M059J (cell line): ENCODE results near the gene SYNJ1. TPM values are rescaled to one million over a fixed set of nuclear protein-coding genes. Genes with fewer than 3 reads are reported as not detected.
"Not testable (repeated sequence)": the region's sequence is repeated elsewhere in the genome, so short reads cannot be mapped to it uniquely, and the experiment has no call there.

ENCODE experiments used
- DNase-seq: peaks from one replicate; pipeline ENCODE4 v3.0.0-alpha.2; 2012; ENCODE audit warnings: low read depth
- total RNA-seq: library from RNA; depleted of rRNA; stranded (reverse); fragments of >200 nt; shearing (Covaris generic); gene quantifications from 2 replicates; pipeline ENCODE4 v1.2.3, GENCODE V29; 2014

SYNJ1 gene
- total RNA-seq, 1 experiment from 2014 or later = 16.7 TPM

DNA sequence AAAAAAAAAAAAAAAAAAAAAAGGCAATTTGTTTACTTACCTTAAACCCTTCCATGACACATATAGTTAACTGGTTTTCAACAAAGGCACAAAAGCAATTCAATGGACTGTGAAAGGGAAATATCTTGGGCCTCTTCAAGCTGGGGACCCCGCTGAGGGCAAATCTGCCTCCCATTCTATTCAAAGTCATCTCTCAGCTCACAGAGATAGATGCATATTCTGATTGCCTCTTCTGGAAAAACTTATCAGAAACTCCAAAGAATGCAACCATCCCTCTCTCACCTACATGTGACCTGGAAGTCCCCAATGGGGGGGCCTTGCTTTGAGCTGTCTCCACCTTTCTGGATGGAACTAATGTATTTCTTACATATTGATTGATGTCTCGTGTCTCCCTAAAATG, 12.1 kb upstream of the SYNJ1 start:
- no peak for DNase-seq

DNA sequence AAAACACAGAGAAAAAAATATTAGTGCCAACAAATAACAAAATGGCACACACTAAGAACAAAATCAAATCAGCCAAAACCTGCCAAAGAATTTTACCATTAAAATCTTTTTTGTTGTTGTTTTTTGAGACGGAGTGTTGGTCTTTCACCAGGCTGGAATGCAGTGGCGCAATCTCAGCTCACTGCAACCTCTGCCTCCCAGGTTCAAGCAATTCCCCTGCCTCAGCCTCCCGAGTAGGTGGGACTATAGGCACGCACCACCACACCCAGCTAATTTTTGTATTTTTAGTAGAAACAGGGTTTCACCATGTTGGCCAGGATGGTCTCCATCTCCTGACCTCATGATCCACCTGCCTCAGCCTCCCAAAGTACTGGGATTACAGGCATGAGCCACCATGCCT, 8.3 kb upstream of the SYNJ1 start:
- not testable (repeated sequence) for DNase-seq

- no peak for DNase-seq
Measured at GRCh38 chr21:32735524-32735923, 7.7 kb upstream of the SYNJ1 start.

DNA sequence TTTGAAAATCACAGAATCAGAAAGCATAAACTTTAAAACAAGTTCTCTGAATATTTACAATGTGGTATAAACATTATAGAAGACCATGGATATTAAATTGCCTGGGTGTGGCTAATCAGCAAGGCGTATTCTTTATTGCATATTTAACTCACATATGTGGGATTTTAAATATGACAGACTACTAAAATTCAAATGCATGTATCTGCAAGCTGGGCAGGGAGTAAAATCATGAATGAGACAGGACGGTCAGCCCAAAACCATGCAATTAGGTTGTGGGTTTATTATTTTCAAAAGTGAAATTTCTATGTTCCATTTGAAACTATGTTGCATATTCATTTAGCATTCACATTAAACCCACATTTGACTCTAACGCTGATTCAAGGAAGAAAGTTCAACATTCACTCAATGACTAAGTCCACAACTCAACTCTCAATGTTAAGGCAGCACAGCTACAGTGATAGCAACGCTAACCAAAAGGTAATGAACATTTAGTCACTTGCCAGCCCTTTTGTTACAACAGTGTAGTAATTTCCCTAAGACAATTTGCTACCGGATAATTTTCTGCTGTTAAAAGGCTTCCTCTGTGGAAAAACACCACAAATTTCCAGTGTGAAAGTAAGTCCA, 6.3 kb upstream of the SYNJ1 start:
- DNase-seq = no peak

- DNase-seq = no peak
Measured at GRCh38 chr21:32733356-32733755, 5.5 kb upstream of the SYNJ1 start.

DNA sequence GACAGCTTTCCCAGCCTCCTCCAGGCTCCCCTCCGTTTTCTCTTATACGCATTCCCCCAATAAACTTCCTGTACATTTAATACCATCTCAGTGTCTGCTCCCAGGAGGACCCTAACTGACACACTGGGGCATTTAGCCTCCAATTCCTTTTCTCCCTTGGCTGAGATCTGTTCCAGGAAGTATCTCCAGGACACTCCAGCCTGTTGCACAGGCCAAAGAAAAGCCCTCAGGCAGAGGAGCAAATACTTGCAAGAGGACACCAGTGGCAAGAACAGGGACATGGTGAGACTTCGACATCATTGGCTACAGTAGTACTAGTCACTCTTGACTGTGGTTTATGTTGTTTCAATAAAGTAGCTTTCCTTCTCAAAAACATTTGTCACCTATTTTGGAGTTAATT, 4.7 kb upstream of the SYNJ1 start:
- peak; percentile 44 for DNase-seq

- no peak for DNase-seq
Measured at GRCh38 chr21:32728848-32729247, 1.0 kb upstream of the SYNJ1 start.

DNA sequence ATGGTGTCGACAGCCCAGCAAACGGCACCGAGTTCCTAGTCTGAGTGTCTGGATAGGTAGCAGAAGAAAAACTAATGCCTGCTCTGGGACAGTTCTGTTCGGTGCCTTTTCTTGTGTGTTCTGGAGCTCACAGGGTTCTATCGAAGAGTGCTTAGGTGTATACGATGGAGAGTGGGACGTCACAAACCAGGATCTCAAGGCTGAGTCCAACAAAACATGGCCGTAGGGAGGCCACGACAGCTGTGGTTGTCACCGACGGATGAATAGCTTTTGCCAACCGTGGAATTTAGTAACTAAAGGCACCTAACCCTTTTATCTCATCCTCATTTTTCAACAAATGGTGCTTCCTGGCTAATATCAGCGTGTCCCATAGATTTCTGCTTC, 635 bp upstream of the SYNJ1 start:
- no peak for DNase-seq

DNA sequence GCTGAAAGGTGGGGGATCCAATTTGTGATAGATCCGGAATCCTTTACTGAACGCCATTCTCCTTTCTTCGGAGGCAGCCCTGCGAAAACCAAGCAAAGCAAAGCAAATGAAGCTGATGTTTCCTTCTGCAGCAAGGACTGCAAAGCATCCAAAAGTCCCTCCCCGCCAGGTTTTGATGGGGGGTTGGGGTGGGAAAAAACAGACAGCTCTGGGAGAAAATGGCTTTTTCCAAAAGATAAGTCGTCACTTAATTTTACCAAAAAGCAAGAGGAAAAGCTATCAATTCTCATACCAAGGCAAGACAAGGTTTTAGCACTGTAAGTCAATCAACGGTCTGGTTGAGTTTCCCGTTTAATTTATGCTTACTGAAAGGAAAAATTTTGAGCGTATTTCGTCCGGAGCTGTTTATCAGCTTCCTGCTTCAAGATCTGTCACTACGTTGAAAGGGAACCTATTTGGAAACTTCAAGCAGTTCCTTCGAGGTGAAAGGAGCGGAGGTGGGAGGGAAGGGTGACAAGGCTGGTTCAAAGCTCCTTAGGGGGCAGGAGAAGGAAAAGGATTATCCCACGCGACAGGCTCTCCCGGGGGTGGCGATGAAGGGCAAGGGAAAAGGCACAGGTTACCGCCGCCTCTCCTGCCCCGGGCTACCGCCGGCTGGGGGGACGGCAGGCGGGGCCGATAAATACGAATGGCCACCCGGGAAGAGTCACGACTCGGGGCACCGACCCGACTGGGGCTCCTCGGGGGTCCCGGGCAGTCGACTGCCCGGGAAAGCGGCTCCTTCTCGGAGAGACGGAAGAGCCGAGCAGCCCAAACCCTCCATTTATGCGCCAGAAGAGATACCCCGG, 750 bp downstream of the SYNJ1 start:
- DNase-seq = peak; percentile 67

DNA sequence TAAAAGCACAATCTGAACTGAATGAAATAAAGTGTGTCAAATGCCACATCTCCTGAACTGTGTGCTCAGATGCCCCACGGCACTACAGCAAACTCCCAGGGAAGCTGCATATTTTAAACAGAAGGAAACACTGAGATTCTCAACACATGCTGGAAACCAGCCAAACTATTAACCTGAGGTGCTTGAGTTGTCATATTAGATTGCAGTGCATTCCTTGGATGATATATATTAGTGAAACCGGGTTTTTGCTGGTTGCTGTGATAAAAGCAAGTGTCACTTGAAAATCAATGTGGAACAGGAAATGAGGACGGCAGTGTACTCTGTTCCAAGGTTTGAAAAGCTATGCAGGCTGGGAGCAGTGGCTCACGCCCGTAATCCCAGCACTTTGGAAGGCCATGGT, 8.7 kb downstream of the SYNJ1 start:
- DNase-seq = no peak

DNA sequence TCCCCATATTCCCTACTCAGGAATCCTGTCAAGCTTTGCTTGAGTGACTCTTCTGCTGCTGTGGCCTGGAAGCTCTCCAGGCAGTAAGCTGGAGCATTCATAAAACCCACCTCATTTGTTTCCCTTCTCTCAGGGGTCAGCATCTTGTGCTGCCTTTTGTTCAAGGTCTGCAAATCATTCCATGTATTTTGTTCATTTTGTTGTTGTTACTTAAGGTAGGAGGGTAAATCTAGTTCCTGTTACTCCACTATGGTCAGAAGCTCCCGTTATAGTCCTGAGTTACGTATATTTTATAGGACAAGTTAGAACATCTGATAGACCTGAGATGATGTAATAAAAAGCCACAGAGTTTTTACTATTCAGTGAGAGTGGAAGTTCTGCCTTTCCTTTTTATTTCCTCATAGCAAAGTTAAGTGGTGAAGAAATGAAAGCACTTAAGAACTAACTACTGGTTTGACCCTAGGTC, 9.9 kb downstream of the SYNJ1 start:
- DNase-seq = peak; percentile 13

DNA sequence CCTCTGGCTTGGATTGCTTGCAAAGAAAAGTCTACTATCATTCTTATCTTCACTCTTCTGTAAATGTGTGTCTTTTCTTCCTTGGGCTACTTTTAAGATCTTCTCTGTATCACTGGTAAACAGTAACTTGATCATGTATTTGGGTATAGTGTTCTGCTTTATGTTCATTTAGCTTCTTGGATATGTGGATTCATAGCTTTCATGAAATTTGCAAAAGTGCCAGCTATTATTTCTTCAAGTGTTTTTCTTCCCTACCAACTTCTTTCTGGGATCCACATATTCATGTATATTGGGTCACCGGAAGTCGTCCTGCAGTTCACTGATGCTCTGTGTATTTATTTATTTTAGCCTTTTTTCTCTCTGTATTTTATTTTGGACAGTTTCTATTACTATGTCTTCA, 11.3 kb downstream of the SYNJ1 start:
- no peak for DNase-seq

- no peak for DNase-seq
Measured at GRCh38 chr21:32713726-32714125, 14.1 kb downstream of the SYNJ1 start.

GRCh38 chr21:32712641-32713040, 15.2 kb downstream of the SYNJ1 start:
- DNase-seq = no peak

- peak; percentile 11 for DNase-seq
Measured at GRCh38 chr21:32712043-32712442, 15.8 kb downstream of the SYNJ1 start.

GRCh38 chr21:32710987-32711386, 16.8 kb downstream of the SYNJ1 start:
- no peak for DNase-seq

- no peak for DNase-seq
Measured at GRCh38 chr21:32710069-32710784, 17.6 kb downstream of the SYNJ1 start.

- no peak for DNase-seq
Measured at GRCh38 chr21:32708069-32708468, 19.7 kb downstream of the SYNJ1 start.

- no peak for DNase-seq
Measured at GRCh38 chr21:32705901-32706300, 21.9 kb downstream of the SYNJ1 start.

DNA sequence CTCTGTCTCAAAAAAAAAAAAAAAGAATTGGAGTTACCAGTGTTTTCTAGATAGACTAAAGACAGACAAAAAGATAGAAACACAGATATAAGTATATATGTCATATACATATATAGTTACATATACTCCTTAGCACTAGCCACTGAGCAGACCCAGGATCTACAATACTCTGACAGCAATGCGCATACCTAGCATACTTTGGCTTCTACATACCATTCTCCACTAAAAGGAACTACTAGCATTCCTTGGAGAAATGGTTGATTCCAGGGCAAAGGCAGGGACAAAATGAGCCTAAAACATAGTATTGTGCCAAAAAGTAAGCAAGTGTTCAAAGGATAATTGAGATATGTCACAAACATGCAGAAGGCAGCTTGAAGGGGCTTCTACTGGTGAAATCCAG, 22.7 kb downstream of the SYNJ1 start:
- peak; percentile 7 for DNase-seq

DNA sequence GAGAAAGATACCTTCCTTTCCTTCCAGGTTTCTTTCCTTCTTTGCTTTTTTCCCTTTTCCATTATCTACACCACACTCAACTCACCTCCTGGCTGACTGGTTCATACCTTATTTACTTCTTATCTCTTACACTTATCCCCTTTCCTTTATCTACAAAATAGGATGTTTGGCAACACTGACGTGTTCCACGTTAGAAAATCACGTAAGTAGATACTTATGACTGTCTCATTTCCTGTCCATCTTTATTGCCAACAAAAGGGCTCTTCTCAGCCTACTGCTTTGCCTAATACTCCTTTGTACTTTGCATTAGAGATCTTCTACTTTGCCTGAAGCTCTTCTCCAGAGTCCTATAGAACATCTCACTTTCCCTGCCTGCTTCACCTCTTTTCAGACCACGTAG, 25.1 kb downstream of the SYNJ1 start:
- peak; percentile 45 for DNase-seq

- DNase-seq = no peak
Measured at GRCh38 chr21:32698971-32699693, 28.7 kb downstream of the SYNJ1 start.
